Inferior parietal cortex (tissue), 1 donor: ENCODE measurements around the gene SLX1A.
"Not testable (repeated sequence)": the region's sequence is repeated elsewhere in the genome, so short reads cannot be mapped to it uniquely, and the experiment has no call there.

Source experiments
- DNase-seq: peaks from one replicate; pipeline ENCODE4 v3.0.0-alpha.2; 2016; ENCODE audit errors: extremely low spot score

Gene SLX1A

GRCh38 chr16:30184096-30184890 lies 9.4 kb upstream of the SLX1A start:
- no peak for DNase-seq

DNA sequence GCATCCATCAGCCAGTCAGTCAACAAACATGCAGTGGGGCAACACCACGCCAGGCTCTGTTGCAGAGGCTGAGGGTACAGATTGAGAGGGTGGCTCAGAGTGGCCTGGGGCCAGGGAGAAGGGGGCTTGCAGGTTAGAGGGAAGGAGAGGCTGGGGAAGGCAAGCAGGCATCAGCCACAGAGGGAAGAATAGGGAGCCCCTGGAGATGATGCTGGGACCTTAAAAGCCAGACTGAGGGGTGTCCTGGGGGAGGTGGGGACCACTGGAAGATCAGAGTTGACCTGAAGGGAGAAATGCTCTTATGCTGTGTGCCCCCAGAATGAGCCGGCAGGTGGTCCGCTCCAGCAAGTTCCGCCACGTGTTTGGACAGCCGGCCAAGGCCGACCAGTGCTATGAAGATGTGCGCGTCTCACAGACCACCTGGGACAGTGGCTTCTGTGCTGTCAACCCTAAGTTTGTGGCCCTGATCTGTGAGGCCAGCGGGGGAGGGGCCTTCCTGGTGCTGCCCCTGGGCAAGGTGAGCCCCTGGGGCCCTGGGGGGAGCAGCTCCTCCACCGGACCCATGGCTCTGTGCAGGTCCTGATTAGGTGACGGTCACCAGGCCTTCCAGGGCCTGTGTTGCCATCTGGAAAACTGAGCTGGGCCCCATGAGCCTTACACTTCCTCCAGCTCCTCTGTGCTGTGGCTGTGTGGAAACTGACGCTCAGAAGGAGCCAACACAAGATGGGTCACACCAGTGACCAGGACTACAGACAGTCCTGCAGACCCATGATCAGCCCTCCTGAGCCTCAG lies 8.6 kb upstream of the SLX1A start:
- no peak for DNase-seq

DNA sequence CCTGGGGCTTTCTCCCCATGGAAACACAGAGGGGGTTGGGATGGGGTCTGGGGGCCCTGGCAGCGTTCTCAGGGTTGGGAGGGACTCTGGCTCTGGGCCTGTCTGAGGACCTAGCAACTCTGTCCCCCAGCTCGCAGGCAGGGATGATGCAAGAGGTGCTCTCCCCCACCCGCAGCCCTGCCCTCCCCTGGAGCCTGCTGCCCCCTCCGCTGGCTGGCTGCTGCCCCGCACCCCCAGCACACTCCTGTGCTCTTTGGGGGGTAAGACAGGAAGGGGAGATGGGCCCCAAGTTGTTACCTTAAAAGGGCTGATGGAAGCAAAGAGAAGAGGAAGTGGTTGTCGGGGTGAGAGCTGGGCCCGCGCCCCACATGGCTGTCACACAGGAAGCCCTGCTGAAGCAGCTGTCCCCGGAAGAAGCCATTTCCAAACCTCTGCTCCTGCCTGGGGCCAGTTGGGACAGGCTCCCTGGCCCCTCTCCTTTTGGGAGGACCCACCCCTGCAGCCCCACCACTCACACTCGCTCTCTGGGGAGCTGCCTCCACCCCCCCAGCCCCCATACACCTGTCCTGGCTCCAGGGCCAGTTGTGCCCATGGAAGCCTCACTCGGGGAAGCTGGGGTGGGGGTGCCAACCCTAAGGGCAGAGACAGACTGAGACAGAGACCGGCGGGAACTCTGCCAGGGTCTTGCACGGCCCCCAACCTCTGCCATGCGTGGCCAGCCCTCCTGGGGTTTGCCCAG lies 7.8 kb upstream of the SLX1A start:
- DNase-seq, result no peak

GRCh38 chr16:30186444-30186781 lies 7.3 kb upstream of the SLX1A start:
- DNase-seq, result no peak

- no peak for DNase-seq
Observed at GRCh38 chr16:30186782-30187555, 6.7 kb upstream of the SLX1A start.

GRCh38 chr16:30187556-30187865 lies 6.2 kb upstream of the SLX1A start:
- no peak for DNase-seq

DNA sequence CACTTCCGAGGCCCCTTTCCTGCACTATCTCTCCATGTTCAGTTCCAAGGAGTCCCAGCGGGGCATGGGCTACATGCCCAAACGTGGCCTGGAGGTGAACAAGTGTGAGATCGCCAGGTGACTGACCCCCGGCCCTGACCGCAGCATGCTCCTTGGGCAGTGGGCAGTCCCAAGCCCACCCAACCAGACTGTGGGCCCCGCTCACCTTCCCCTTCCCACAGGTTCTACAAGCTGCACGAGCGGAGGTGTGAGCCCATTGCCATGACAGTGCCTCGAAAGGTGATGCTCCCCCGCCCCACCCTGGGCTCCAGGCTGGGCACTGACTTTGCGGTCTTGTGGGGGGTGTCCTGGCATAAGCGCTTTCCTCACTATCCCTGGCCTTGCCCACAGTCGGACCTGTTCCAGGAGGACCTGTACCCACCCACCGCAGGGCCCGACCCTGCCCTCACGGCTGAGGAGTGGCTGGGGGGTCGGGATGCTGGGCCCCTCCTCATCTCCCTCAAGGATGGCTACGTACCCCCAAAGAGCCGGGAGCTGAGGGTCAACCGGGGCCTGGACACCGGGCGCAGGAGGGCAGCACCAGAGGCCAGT lies 5.6 kb upstream of the SLX1A start:
- DNase-seq, result no peak

DNA sequence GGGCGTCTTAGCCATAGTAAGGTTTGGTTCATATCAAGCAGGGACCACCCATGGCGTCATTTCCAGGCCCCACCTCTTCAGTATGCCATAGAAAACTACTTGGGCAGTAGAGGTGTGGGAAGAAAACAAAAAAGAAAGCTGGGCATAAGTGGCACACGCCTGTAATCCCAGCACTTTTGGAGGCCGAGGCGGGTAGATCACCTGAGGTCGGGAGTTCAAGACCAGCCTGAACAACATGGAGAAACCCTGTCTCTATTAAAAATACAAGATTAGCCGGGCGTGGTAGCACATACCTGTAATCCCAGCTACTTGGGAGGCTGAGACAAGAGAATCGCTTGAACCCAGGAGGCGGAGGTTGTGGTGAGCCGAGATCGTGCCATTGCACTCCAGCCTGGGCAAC lies 2.5 kb upstream of the SLX1A start:
- not testable (repeated sequence) for DNase-seq

DNA sequence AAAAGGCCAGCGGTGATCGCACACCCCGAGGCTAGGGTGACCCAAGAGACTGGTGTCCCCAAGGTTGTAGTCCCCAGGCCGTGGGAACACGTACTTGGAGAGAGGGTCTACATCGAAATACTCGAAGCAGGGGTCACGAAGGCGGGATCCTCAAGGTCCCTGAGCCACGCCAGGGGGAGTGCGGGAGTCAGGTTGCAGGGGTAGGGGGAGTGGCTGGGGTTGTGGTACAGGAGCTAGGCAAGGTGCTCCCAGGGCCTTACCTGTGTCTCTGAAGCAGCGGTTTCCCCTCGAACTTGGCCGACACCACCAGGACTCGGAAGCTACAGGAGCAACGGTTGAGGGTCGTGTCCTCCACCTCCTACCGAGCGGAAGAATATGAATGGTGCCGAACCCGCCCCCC lies 577 bp upstream of the SLX1A start:
- not testable (repeated sequence) for DNase-seq

DNA sequence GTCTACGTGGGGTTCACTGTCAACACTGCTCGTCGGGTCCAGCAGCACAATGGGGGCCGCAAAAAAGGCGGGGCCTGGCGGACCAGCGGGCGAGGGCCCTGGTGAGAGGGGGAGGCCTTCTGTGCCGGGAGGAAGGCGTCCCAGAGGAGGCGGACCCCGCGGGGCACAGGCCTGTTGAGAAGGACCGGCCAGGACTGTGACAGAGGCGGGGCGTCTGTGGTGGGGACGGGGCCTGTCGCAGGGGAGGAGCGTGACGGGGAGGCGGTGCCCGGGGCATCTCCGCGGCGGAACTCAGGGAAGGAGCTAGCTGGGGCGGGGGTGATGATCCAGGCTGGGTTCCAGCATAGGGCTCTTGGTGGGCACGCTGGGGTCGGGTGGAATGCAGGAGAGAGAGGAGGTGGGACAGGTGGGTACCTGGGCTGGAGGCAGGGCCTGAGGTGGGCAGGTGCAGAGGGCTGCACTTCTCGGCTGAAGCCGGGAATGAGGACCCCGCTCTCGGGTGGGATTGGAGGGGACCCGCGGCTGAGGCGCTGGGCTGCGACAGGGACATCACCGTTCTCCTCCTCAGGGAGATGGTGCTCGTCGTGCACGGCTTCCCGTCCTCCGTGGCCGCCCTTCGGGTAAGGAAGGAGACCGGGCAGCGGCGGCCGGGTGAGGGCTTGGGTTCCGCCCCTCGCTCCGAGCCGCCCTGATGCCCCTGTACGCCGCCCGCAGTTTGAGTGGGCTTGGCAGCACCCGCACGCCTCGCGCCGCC lies 674 bp downstream of the SLX1A start:
- not testable (repeated sequence) for DNase-seq

DNA sequence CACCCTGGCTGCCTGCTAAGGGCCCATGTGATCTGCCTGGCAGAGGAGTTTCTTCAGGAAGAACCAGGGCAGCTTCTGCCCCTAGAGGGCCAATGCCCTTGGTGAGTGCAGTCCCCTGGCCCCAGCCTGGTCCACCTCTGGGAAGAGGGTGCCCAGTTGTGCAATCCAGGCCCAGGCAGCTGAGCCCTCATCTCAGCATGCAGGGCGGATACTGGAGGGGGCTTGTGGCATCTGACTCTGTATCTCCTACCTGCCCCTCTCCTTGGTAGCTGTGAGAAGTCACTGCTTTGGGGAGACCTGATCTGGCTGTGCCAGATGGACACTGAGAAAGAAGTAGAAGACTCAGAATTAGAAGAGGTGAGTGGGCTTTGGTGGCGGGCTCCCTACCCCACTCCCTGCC lies 3.3 kb downstream of the SLX1A start:
- not testable (repeated sequence) for DNase-seq

DNA sequence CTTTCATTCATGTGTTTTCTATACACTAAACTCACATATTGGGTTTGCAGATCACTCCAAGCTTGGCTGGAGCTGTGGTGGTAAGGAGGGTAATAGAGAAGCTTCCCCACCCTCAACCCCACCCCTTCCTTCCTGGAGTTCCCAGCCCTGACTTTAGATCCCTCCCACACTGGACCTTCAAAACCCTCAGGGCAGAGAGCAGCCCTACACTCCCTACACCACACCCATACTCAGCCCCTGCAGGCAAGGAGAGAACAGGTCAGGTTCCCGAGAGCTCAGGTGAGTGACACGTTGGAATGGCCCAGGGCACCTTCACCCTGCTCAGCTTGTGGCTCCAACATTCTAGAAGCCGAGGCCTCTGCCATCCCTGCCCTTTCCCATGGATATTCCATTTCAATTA lies 5.4 kb downstream of the SLX1A start, which contains the start of gene SULT1A3:
Gene SULT1A3 (plus strand): TSS at position 207 of the 400 bp plus-strand sequence. CDS start 1,474 bp downstream, outside the sequence.
- DNase-seq, result not testable (repeated sequence)

DNA sequence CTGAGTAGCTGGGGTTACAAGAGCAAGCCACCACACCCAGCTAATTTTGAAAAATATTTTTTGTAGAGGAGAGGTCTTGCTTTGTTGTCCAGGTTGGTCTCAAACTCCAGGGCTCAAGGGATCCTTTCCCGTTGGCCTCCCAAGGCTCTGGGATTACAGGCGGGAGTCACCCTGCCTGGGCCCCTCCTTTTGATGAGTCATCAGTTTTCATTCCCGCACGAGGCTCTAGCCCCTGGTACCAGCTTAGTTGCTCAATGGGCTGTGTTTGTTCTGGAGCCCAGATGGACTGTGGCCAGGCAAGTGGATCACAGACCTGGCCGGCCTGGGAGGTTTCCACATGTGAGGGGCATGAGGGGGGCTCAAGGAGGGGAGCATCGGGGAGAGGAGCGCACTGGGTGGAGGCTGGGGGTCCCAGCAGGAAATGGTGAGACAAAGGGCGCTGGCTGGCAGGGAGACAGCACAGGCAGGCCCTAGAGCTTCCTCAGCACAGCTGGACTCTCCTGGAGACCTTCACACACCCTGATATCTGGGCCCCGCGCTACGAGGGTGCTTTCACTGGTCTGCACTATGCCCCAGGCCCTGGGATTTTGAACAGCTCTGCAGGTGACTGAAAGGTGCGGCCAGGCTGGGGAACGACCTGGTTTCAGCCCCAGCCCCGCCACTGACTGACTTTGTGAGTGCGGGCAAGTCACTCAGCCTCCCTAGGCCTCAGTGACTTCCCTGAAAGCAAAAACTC lies 6.1 kb downstream of the SLX1A start:
- DNase-seq, result not testable (repeated sequence)

DNA sequence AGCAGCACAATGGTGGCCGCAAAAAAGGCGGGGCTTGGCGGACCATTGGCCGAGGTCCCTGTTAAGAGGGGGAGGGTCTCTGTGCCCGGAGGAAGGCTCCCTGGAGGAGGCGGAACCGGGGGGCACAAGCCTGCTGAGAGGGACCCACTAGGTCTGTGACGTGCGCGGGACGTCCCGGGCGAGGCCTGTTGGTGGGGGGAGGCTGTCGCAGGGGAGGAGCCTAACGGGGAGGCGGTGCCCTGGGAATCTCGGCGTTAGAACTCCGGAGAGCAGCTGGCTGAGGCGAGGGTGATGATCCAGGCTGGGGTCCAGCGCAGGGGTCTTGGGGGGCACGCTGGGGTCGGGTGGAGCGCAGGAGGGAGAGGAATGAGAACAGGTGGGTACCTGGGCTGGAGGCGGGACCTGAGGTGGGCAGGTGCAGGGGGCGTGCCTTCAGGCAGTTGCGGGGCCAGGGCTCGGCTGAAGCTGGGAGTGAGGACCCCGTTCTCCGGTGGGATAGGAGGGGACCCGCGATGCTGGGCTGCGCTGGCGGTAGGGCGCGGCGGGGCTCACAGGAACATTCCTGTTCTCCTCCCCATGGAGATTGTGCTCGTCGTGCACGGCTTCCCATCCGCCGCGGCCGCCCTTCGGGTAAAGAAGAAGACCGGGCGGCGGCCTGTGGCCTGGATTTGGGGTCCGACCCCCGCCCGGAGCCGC lies 12.0 kb downstream of the SLX1A start:
- not testable (repeated sequence) for DNase-seq

- not testable (repeated sequence) for DNase-seq
Observed at GRCh38 chr16:30206252-30206651, 12.6 kb downstream of the SLX1A start.

DNA sequence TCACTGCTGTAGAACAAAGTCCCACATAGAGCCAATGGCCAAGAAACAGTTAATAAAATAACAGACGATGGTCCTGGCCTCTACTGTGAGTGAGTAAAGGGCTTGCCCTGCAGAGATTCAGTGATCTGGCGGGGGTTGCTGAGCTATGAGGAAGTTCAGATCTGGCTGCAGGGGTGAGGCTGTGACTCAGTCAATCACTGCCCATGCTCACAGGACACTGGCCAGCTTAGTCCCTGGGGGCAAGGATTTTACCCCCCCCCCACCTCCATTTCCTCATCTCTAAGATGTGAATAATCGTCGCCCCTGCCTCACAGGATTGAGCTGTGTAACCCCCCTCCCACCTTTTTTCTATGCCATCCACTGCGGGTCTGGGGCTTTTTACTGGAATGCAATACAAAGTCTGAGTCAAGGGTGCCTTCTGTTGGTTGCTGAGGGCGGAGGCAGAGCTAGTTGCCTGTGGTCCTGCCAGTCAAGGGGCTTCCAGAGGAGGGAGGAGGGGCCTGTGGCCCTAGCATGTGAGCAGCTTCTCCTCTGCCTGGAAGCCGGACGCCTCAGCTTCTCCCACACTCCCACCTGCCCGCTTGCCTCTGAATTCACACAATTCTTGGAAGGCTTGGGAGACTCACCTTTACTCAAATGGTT lies 13.5 kb downstream of the SLX1A start:
- DNase-seq, result not testable (repeated sequence)

GRCh38 chr16:30209032-30209431 lies 15.4 kb downstream of the SLX1A start:
- DNase-seq, result not testable (repeated sequence)

DNA sequence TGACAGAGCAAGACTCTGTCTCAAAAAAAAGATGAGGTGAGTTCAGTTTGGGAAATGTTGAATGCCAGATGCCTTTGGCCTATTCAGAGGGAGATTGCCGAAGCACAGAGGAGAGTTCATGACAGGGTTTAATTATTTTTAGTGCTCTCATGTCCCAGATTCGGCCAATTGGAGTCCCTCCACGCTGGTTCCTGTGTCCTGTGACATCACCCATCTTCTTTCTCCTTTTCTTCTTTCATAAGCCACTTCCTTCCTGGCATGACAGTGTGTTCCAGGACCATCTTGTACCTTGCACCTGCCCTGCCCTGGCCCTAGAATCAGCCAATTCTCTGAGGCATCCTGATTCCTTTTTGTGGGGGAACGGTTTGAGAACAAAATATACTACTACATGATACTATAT lies 17.7 kb downstream of the SLX1A start:
- not testable (repeated sequence) for DNase-seq

DNA sequence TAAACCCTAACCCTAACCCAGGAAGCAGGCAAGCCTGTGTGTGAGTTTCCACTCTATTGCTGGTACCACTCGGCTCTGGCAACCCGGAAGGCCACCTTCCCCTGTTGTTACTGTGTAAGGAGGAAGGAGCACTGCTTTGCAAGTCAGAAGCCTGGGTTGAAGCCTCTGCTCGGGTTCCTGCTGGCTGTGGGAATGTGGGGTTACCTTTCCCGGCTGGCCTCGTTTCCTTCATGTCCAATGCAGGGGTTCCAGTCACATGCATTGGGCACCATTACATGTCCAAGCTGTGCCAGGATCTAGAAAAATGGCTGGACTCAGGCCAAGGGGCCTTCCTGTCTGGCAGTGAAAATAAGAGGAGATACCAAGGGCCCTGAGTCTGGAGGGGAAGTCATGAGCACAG lies 23.4 kb downstream of the SLX1A start:
- not testable (repeated sequence) for DNase-seq
